Renal pelvis (tissue), 4 donors: ENCODE measurements around the gene TBX15. TPM values are rescaled to one million over a fixed set of nuclear protein-coding genes. Genes with fewer than 3 reads are reported as not detected.
"Not testable (repeated sequence)": the region's sequence is repeated elsewhere in the genome, so short reads cannot be mapped to it uniquely, and the experiment has no call there.

Source experiments
- DNase-seq: peaks from one replicate; pipeline ENCODE4 v3.0.0-alpha.2; 2013
- polyA plus RNA-seq, 3 donors: library from polyadenylated mRNA; unstranded; fragments of 120-200 nt; gene quantifications; one replicate each; pipeline ENCODE4 v1.2.1, GENCODE V29; 2013; ENCODE audit not compliant: insufficient read length in 3 of 3

TBX15 gene
- polyA plus RNA-seq, 3 donors, result 0.13 to 0.36 (median 0.27) TPM

GRCh38 chr1:118927427-118928187, 60.5 kb downstream of the TBX15 start:
- no peak for DNase-seq

GRCh38 chr1:118926261-118926660, 61.9 kb downstream of the TBX15 start:
- DNase-seq, result no peak

GRCh38 chr1:118925651-118926050, 62.5 kb downstream of the TBX15 start:
- no peak for DNase-seq

- no peak for DNase-seq
Measured at GRCh38 chr1:118923319-118923718, 64.8 kb downstream of the TBX15 start.

- DNase-seq, result no peak
Measured at GRCh38 chr1:118921994-118922393, 66.1 kb downstream of the TBX15 start.

- no peak for DNase-seq
Measured at GRCh38 chr1:118920124-118920717, 67.9 kb downstream of the TBX15 start.

- DNase-seq, result no peak
Measured at GRCh38 chr1:118918940-118919259, 69.2 kb downstream of the TBX15 start.

GRCh38 chr1:118918230-118918939, 69.8 kb downstream of the TBX15 start:
- no peak for DNase-seq

GRCh38 chr1:118916346-118916745, 71.8 kb downstream of the TBX15 start:
- DNase-seq, result not testable (repeated sequence)

- no peak for DNase-seq
Measured at GRCh38 chr1:118914379-118915161, 73.6 kb downstream of the TBX15 start.

- no peak for DNase-seq
Measured at GRCh38 chr1:118913818-118914217, 74.3 kb downstream of the TBX15 start.

GRCh38 chr1:118912574-118912973, 75.6 kb downstream of the TBX15 start:
- no peak for DNase-seq

- no peak for DNase-seq
Measured at GRCh38 chr1:118911571-118911970, 76.6 kb downstream of the TBX15 start.

GRCh38 chr1:118907466-118907865, 80.7 kb downstream of the TBX15 start:
- no peak for DNase-seq

- no peak for DNase-seq
Measured at GRCh38 chr1:118905671-118906070, 82.5 kb downstream of the TBX15 start.

GRCh38 chr1:118905196-118905595, 82.9 kb downstream of the TBX15 start:
- DNase-seq, result no peak

GRCh38 chr1:118902711-118903191, 85.4 kb downstream of the TBX15 start:
- no peak for DNase-seq

- no peak for DNase-seq
Measured at GRCh38 chr1:118902299-118902698, 85.8 kb downstream of the TBX15 start.

GRCh38 chr1:118900643-118901440, 87.3 kb downstream of the TBX15 start:
- no peak for DNase-seq

GRCh38 chr1:118899340-118899739, 88.8 kb downstream of the TBX15 start:
- no peak for DNase-seq

GRCh38 chr1:118898712-118899111, 89.4 kb downstream of the TBX15 start:
- no peak for DNase-seq
